GM18502 (cell line): ENCODE results near the gene LRRC37A.
A peak's percentile ranks its signal among the peaks of the same experiment; 100 is the strongest.
"Not testable (repeated sequence)": the region's sequence is repeated elsewhere in the genome, so short reads cannot be mapped to it uniquely, and the experiment has no call there.

Experiments used
- ATAC-seq: cut with Tn5 transposase; IDR thresholded peaks from one replicate; pipeline ENCODE4 v1.9.1; 2021; ENCODE audit warnings: mild to moderate bottlenecking; ENCODE audit not compliant: unreplicated experiment, poor library complexity

LRRC37A gene

GRCh38 chr17:46294831-46295230 lies at the start of gene LRRC37A:
LRRC37A (plus strand) TSS chr17:46295131; CDS start chr17:46295134, 3 bp downstream.
- ATAC-seq, result not testable (repeated sequence)

GRCh38 chr17:46249153-46249552 lies 45.8 kb upstream of the LRRC37A start:
- ATAC-seq, result not testable (repeated sequence)

GRCh38 chr17:46252804-46253203 lies 42.1 kb upstream of the LRRC37A start:
- ATAC-seq, result not testable (repeated sequence)

- ATAC-seq, result not testable (repeated sequence)
Measured at GRCh38 chr17:46253722-46254121, 41.2 kb upstream of the LRRC37A start.

- not testable (repeated sequence) for ATAC-seq
Measured at GRCh38 chr17:46254215-46254614, 40.7 kb upstream of the LRRC37A start.

- not testable (repeated sequence) for ATAC-seq
Measured at GRCh38 chr17:46256369-46256768, 38.6 kb upstream of the LRRC37A start.

GRCh38 chr17:46259845-46260661 lies 34.9 kb upstream of the LRRC37A start:
- ATAC-seq, result not testable (repeated sequence)

GRCh38 chr17:46262271-46262670 lies 32.7 kb upstream of the LRRC37A start:
- ATAC-seq, result no peak

- no peak for ATAC-seq
Measured at GRCh38 chr17:46264456-46265198, 30.3 kb upstream of the LRRC37A start.

GRCh38 chr17:46266063-46266655 lies 28.8 kb upstream of the LRRC37A start:
- peak; percentile 7 for ATAC-seq

- ATAC-seq, result peak; percentile 87
Measured at GRCh38 chr17:46266656-46267544, 28.0 kb upstream of the LRRC37A start.

- ATAC-seq, result no peak
Measured at GRCh38 chr17:46270032-46270431, 24.9 kb upstream of the LRRC37A start.

GRCh38 chr17:46273541-46274236 lies 21.2 kb upstream of the LRRC37A start:
- no peak for ATAC-seq

GRCh38 chr17:46274238-46274637 lies 20.7 kb upstream of the LRRC37A start:
- no peak for ATAC-seq

- not testable (repeated sequence) for ATAC-seq
Measured at GRCh38 chr17:46276728-46277479, 18.0 kb upstream of the LRRC37A start.

GRCh38 chr17:46281336-46281735 lies 13.6 kb upstream of the LRRC37A start:
- ATAC-seq, result not testable (repeated sequence)

GRCh38 chr17:46282635-46283034 lies 12.3 kb upstream of the LRRC37A start:
- not testable (repeated sequence) for ATAC-seq

GRCh38 chr17:46284467-46284866 lies 10.5 kb upstream of the LRRC37A start:
- ATAC-seq, result not testable (repeated sequence)

- ATAC-seq, result not testable (repeated sequence)
Measured at GRCh38 chr17:46285500-46285899, 9.4 kb upstream of the LRRC37A start.
